IMR-90 (cell line): ENCODE measurements around the gene ADARB2. TPM values are rescaled to one million over a fixed set of nuclear protein-coding genes. Genes with fewer than 3 reads are reported as not detected.

ENCODE experiments used
- ATAC-seq: fragments of 200-7000 bp; cut with Tn5 transposase; 2 replicates; pipeline ENCODE4 v1.9.1; 2020; ENCODE audit warnings: low read depth, mild to moderate bottlenecking, moderate library complexity
- BruUV-seq: library from RNA; stranded (reverse); fragments of 400-500 nt; replicated peaks from 2 replicates; lab custom pipeline; 2021; lab: Mats Ljungman, UMichigan
- CTCF ChIA-PET: fragments of 300-600 bp; formaldehyde crosslinking; extraction: SDS; loops from one replicate; lab custom pipeline; 2021; ENCODE audit warnings: antibody characterized with exemption; lab: Yijun Ruan, JAX
- POLR2A ChIA-PET: fragments of 300-600 bp; sonication (Branson Sonifier 250); formaldehyde crosslinking; loops from one replicate; lab custom pipeline; 2022; ENCODE audit warnings: antibody characterized with exemption; ENCODE audit not compliant: unreplicated experiment; lab: Charles Lee
- DNase-seq: peaks from one replicate; pipeline ENCODE4 v3.0.0; 2013
- H2AFZ ChIP-seq: replicated peaks from 2 replicates; pipeline ENCODE3; 2013; ENCODE audit warnings: low read length, mild to moderate bottlenecking; ENCODE audit not compliant: poor library complexity
- H2AK5ac ChIP-seq: 2 replicates; pipeline ENCODE4 v1.6.1; 2013; ENCODE audit warnings: low read depth, low read length, inconsistent platforms
- H2AK9ac ChIP-seq: replicated peaks from 2 replicates; pipeline ENCODE3; 2013; ENCODE audit warnings: mild to moderate bottlenecking, low read depth, low read length, moderate library complexity; ENCODE audit not compliant: poor library complexity
- H2BK120ac ChIP-seq: 2 replicates; pipeline ENCODE4 v1.6.1; 2013; ENCODE audit warnings: low read depth, low read length, inconsistent platforms
- H2BK15ac ChIP-seq: 3 replicates; pipeline ENCODE4 v1.6.1; 2013; ENCODE audit warnings: low read depth, low read length, inconsistent platforms
- H2BK20ac ChIP-seq: 2 replicates; pipeline ENCODE4 v1.6.1; 2013; ENCODE audit warnings: low read depth, mild to moderate bottlenecking, inconsistent platforms, low read length, moderate library complexity
- H2BK5ac ChIP-seq: 2 replicates; pipeline ENCODE4 v1.6.1; 2013; ENCODE audit warnings: mild to moderate bottlenecking, low read depth, low read length, inconsistent platforms; ENCODE audit not compliant: poor library complexity, severe bottlenecking
- H3K14ac ChIP-seq: replicated peaks from 2 replicates; pipeline ENCODE4 v1.6.1; 2013; ENCODE audit warnings: low read depth, low read length, inconsistent platforms
- H3K18ac ChIP-seq: 2 replicates; pipeline ENCODE4 v1.6.1; 2013; ENCODE audit warnings: low read depth, low read length, control low read depth
- H3K23ac ChIP-seq: 2 replicates; pipeline ENCODE4 v1.6.1; 2013; ENCODE audit warnings: low read depth, low read length, inconsistent platforms
- H3K27ac ChIP-seq: 2 replicates; pipeline ENCODE4 v1.5.1; 2013; ENCODE audit warnings: mild to moderate bottlenecking, control low read depth, low read length; ENCODE audit not compliant: insufficient read depth
- H3K27me3 ChIP-seq: 2 replicates; pipeline ENCODE4 v1.6.1; 2013; ENCODE audit warnings: low read length; ENCODE audit not compliant: control insufficient read depth, insufficient read depth
- H3K36me3 ChIP-seq: 2 replicates; pipeline ENCODE4 v1.6.1; 2013; ENCODE audit warnings: low read length, mixed read lengths; ENCODE audit not compliant: control insufficient read depth, insufficient read depth
- H3K4ac ChIP-seq: 2 replicates; pipeline ENCODE4 v1.6.1; 2013; ENCODE audit warnings: low read depth, low read length, inconsistent platforms
- H3K4me1 ChIP-seq: 2 replicates; pipeline ENCODE4 v1.6.1; 2013; ENCODE audit warnings: low read length, mixed read lengths; ENCODE audit not compliant: control insufficient read depth, insufficient read depth
- H3K4me2 ChIP-seq: 2 replicates; pipeline ENCODE4 v1.6.1; 2013; ENCODE audit warnings: low read depth, mild to moderate bottlenecking, control low read depth, low read length, moderate library complexity
- H3K4me3 ChIP-seq: 2 replicates; pipeline ENCODE4 v1.5.1; 2013; ENCODE audit warnings: low read depth, mild to moderate bottlenecking, control low read depth, low read length, moderate library complexity; ENCODE audit not compliant: insufficient read depth
- H3K56ac ChIP-seq: 2 replicates; pipeline ENCODE4 v1.6.1; 2013; ENCODE audit warnings: low read length, inconsistent platforms; ENCODE audit not compliant: insufficient read depth; ENCODE audit errors: extremely low read depth
- H3K79me1 ChIP-seq, 2 experiments: 2 replicates each; pipeline ENCODE4 v1.6.1; 2013; ENCODE audit warnings: low read length in 2 of 2, inconsistent platforms in 1 of 2, low read depth in 1 of 2
- H3K9ac ChIP-seq: 2 replicates; pipeline ENCODE4 v1.6.1; 2013; ENCODE audit warnings: low read depth, low read length, control low read depth
- H3K9me1 ChIP-seq: 2 replicates; pipeline ENCODE4 v1.6.1; 2013; ENCODE audit warnings: low read length, inconsistent platforms; ENCODE audit not compliant: insufficient read depth
- H3K9me3 ChIP-seq: 2 replicates; pipeline ENCODE4 v1.6.1; 2013; ENCODE audit warnings: low read length; ENCODE audit not compliant: control insufficient read depth, insufficient read depth
- H4K20me1 ChIP-seq: 2 replicates; pipeline ENCODE4 v1.6.1; 2013; ENCODE audit warnings: low read length, inconsistent platforms; ENCODE audit not compliant: insufficient read depth
- H4K5ac ChIP-seq: 2 replicates; pipeline ENCODE4 v1.6.1; 2013; ENCODE audit warnings: mild to moderate bottlenecking, low read depth, low read length, control low read depth
- H4K8ac ChIP-seq, 2 experiments: 2 replicates each; pipeline ENCODE4 v1.6.1; 2013; ENCODE audit warnings: low read depth in 2 of 2, low read length in 2 of 2, control low read depth in 1 of 2, inconsistent platforms in 1 of 2
- H4K91ac ChIP-seq: 2 replicates; pipeline ENCODE4 v1.6.1; 2013; ENCODE audit warnings: low read depth, low read length, inconsistent platforms; ENCODE audit not compliant: insufficient read depth
- BHLHE40 ChIP-seq: fragments of 150-350 bp; IDR thresholded peaks from 2 replicates; pipeline ENCODE4 v1.6.1; 2016; ENCODE audit warnings: mild to moderate bottlenecking, low read depth, low read length
- CEBPB ChIP-seq: IDR thresholded peaks from 2 replicates; pipeline ENCODE4 v1.6.1; 2012; ENCODE audit warnings: low read depth, low read length, improper control_type of control experiment
- CHD1 ChIP-seq: IDR thresholded peaks from 2 replicates; pipeline ENCODE4 v1.6.1; 2012; ENCODE audit warnings: low read depth, low read length, improper control_type of control experiment
- CTCF ChIP-seq: conservative IDR thresholded peaks from 2 replicates; pipeline ENCODE4 v1.5.1; 2012; ENCODE audit warnings: mild to moderate bottlenecking, low read depth, low read length, improper control_type of control experiment
- ELK1 ChIP-seq: fragments of 150-350 bp; IDR thresholded peaks from 2 replicates; pipeline ENCODE4 v1.6.1; 2016; ENCODE audit warnings: low read depth, mild to moderate bottlenecking, low read length, moderate library complexity, borderline replicate concordance
- FOS ChIP-seq: fragments of 150-350 bp; IDR thresholded peaks from 2 replicates; pipeline ENCODE4 v1.6.1; 2016; ENCODE audit warnings: low read depth, low read length
- MAZ ChIP-seq: IDR thresholded peaks from 2 replicates; pipeline ENCODE4 v1.6.1; 2012; ENCODE audit warnings: low read depth, mild to moderate bottlenecking, low read length, improper control_type of control experiment, moderate library complexity, borderline replicate concordance
- MXI1 ChIP-seq: IDR thresholded peaks from 2 replicates; pipeline ENCODE4 v1.6.1; 2012; ENCODE audit warnings: low read depth, mild to moderate bottlenecking, low read length, moderate library complexity, borderline replicate concordance
- NFE2L2 ChIP-seq: fragments of 150-350 bp; IDR thresholded peaks from 2 replicates; pipeline ENCODE4 v1.6.1; 2016; ENCODE audit warnings: low read depth, mild to moderate bottlenecking, low read length
- POLR2A ChIP-seq: IDR thresholded peaks from 2 replicates; pipeline ENCODE4 v1.6.1; 2012; ENCODE audit warnings: mild to moderate bottlenecking, low read depth, low read length
- RFX5 ChIP-seq: IDR thresholded peaks from 2 replicates; pipeline ENCODE4 v1.8.0; 2012; ENCODE audit warnings: low read depth, mild to moderate bottlenecking, low read length, moderate library complexity
- SMC3 ChIP-seq: fragments of 150-350 bp; IDR thresholded peaks from 2 replicates; pipeline ENCODE4 v1.6.1; 2016; ENCODE audit warnings: low read depth, mild to moderate bottlenecking, antibody characterized with exemption, low read length, moderate library complexity
- WGBS, 2 experiments: methylation state at CpG; one replicate each; pipeline versions ENCODE4 v1.1.5 to v1.1.7; 2013; ENCODE audit warnings: missing lambda C conversion rate in 2 of 2; ENCODE audit not compliant: insufficient read length in 1 of 2; ENCODE audit errors: extremely low coverage in 2 of 2; 5-methylcytosine and 5-hydroxymethylcytosine counted together
- dilution Hi-C: fragments of 300-500 bp; cut with HindIII; formaldehyde crosslinking; loops from one replicate; pipeline ENCODE4 v1.14.3; 2018; ENCODE audit warnings: low sequenced_read_pairs; ENCODE audit not compliant: unreplicated experiment
- in situ Hi-C: fragments of 300-500 bp; cut with MboI; formaldehyde crosslinking; loops from 3 replicates; pipeline ENCODE4 v1.14.3; 2019; ENCODE audit warnings: low sequenced_read_pairs, inconsistent platforms, mixed read lengths
- intact Hi-C: fragments of 100-400 bp; cut with micrococcal nuclease; formaldehyde crosslinking; loops from 2 replicates; pipeline ENCODE4 v1.10.0; 2022
- polyA plus RNA-seq, 3 experiments: library from polyadenylated mRNA; depleted of rRNA; stranded (reverse); fragments of >200 nt; gene quantifications; 2 replicates each; pipeline ENCODE4 v1.2.3, GENCODE V29; 2012; ENCODE audit warnings: low replicate concordance in 1 of 3
- total RNA-seq: library from RNA; depleted of rRNA; stranded (reverse); fragments of >200 nt; gene quantifications from 2 replicates; pipeline ENCODE4 v1.2.3, GENCODE V29; 2012

ADARB2 gene
- total and polyA plus RNA-seq, 2 of the 4 experiments (the other 2 are of a cell fraction), result not detected

GRCh38 chr10:1187855-1188557 lies 549.3 kb downstream of the ADARB2 start:
- H3K4ac ChIP-seq, result no peak overlapping the region
- H4K91ac ChIP-seq, result no peak overlapping the region
- H2AFZ ChIP-seq, result no peak overlapping the region
- no peaks in the 10 kb centered on the region for H4K20me1 ChIP-seq
- WGBS, 2 experiments, result 79% methylated on average over 2 of the region's 11 CpGs; no CpG with 5 or more reads in 1 of the 2 experiments
- H3K79me1 ChIP-seq, result no peaks in the 10 kb centered on the region
- no peak for ATAC-seq
- H3K18ac ChIP-seq, result no peak overlapping the region
- H3K9me3 ChIP-seq, result no peaks in the 10 kb centered on the region; the same call in 1 of the 2 replicates
- H3K56ac ChIP-seq, result no peak overlapping the region
- H3K14ac ChIP-seq, result no peak overlapping the region
- DNase-seq, result no peak
- no peak overlapping the region for H2BK5ac ChIP-seq
- in situ Hi-C loops, result no loop called here
- no peaks in the 10 kb centered on the region for H3K4me1 ChIP-seq
- dilution Hi-C loops, result no loop called here
- ChIA-PET CTCF (no interaction called here), POLR2A (no interaction called here)
- H2BK120ac ChIP-seq, result no peak overlapping the region
- no peak for TF ChIP-seq FOS
- no peak for TF ChIP-seq RFX5
- no peak for TF ChIP-seq ELK1
- TF ChIP-seq SMC3, result no peak
- TF ChIP-seq POLR2A, result no peak
- no peak for TF ChIP-seq CEBPB
- TF ChIP-seq NFE2L2, result no peak
- TF ChIP-seq BHLHE40, result no peak
- no peak for TF ChIP-seq CHD1
- TF ChIP-seq CTCF, result no peak
- no peak for TF ChIP-seq MAZ
- TF ChIP-seq MXI1, result no peak
- H3K23ac ChIP-seq, result no peak overlapping the region
- H3K36me3 ChIP-seq, result no peaks in the 10 kb centered on the region
- no peak overlapping the region for H4K5ac ChIP-seq
- BruUV-seq, result no TSS peak
- H2AK9ac ChIP-seq, result no peak overlapping the region
- no peaks in the 10 kb centered on the region for H3K27me3 ChIP-seq
- intact Hi-C loops, result no loop called here
- H3K4me2 ChIP-seq, result no peak overlapping the region
- no peak overlapping the region for H4K8ac ChIP-seq
- no peak overlapping the region for H3K9ac ChIP-seq
- H3K27ac ChIP-seq, result no peak overlapping the region
- no peak overlapping the region for H2AK5ac ChIP-seq
- no peak overlapping the region for H2BK20ac ChIP-seq
- H3K9me1 ChIP-seq, result no peaks in the 10 kb centered on the region
- H3K4me3 ChIP-seq, result no peak overlapping the region
- H2BK15ac ChIP-seq, result no peak overlapping the region
